ENCODE results near the gene TAOK1. TPM values are rescaled to one million over a fixed set of nuclear protein-coding genes. Genes with fewer than 3 reads are reported as not detected.

The TAOK1 gene
- total and polyA plus RNA-seq, 2 of the 13 experiments (the other 11 are each of a cell fraction or from before 2014, with no cell fraction given) = 14.1 to 23.0 TPM

DNA sequence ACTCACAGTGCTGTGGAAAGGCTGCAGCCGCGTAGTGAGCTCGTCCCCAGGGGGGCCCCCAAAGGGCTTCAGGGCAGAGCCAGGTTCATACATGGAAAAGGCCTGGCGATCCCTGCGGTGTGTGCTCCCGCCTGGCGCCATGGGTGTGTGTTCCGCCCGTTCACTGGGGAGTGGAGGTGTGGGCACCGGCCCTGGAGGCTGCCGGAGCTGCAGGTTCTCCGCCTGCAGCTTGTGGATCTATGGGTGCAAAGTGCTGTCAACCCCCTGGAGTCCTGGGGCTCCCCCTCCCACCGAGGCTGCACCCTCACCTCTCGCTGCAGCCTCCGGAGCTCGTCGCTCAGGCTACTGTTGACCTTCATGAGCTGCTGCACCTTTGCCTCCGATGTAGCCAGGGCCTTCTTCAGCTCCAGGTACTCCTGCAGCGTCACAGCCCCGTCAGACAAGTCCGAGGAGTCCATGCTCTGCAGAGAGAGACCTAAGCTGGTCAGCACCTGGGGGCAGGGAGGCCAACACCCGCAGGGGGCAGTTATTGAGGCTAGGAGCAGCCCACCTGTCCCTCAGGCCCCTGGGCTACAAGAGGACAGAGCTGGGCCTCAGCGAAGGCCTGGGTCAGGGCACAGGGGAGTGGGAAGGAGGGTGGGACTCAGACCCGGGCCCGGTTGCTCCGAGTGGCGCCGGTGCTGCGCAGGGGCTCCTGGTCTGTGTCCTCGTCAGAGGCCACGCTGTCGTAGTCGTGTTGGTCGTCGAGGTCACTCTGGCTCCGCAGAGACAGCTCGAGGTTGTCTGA, 186.2 kb downstream of the TAOK1 start:
- ChIA-PET POLR2A (no interaction called here), CTCF (ENCODE audit: low intra/inter-chr PET ratio, low total read pairs) (no interaction called here)
- Histone ChIP-seq H3K4me2 (ENCODE audit: low read depth, low read length) (no peak overlapping the region), H3K4me1 (ENCODE audit: insufficient read depth, low read length) (peaks cover 23% of the 10 kb centered on the region), H3K4me3 (replicated peaks in 1 of 3; ENCODE audit: insufficient read depth in 1 of 3, low read depth in 2 of 3, low read length in 3 of 3) (no peak overlapping the region), H4K20me1 (ENCODE audit: insufficient read depth, low read length) (no peaks in the 10 kb centered on the region), H3K9ac (ENCODE audit: insufficient read depth, low read depth, low read length) (no peak overlapping the region), H3K36me3 (replicated peaks in 1 of 2; ENCODE audit: control insufficient read depth in 1 of 2, insufficient read depth in 2 of 2, low read length in 2 of 2) (peaks cover 5 to 17% of the 10 kb centered on the region in 2 experiments; a peak in 4 of 5 replicates), H3K79me2 (ENCODE audit: insufficient read depth, low read length) (no peaks in the 10 kb centered on the region), H3K27me3 (ENCODE audit: control insufficient read depth in 1 of 2, insufficient read depth in 2 of 2, low read length in 2 of 2) (no peaks in the 10 kb centered on the region), H3K9me3 (ENCODE audit: low read length) (no peaks in the 10 kb centered on the region), H3K27ac (ENCODE audit: extremely low read length, insufficient read depth, low read length) (no peak overlapping the region), H2AFZ (ENCODE audit: low read length) (no peak overlapping the region)
- BruUV-seq (replicated peaks) = no TSS peak
- no peak for ATAC-seq
- no peak for FAIRE-seq
- 95% methylated on average over 25 of the region's 37 CpGs for WGBS (ENCODE audit: low lambda C conversion rate)
- TF ChIP-seq, protein P1, sequence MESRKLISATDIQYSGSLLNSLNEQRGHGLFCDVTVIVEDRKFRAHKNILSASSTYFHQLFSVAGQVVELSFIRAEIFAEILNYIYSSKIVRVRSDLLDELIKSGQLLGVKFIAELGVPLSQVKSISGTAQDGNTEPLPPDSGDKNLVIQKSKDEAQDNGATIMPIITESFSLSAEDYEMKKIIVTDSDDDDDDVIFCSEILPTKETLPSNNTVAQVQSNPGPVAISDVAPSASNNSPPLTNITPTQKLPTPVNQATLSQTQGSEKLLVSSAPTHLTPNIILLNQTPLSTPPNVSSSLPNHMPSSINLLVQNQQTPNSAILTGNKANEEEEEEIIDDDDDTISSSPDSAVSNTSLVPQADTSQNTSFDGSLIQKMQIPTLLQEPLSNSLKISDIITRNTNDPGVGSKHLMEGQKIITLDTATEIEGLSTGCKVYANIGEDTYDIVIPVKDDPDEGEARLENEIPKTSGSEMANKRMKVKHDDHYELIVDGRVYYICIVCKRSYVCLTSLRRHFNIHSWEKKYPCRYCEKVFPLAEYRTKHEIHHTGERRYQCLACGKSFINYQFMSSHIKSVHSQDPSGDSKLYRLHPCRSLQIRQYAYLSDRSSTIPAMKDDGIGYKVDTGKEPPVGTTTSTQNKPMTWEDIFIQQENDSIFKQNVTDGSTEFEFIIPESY (CRISPR knock-in tag; IDR thresholded peaks at IDR 0.05) = peak; percentile 58
- no peak for TF ChIP-seq RBAK (CRISPR knock-in tag; IDR thresholded peaks at IDR 0.05)
- TF ChIP-seq, protein P2, sequence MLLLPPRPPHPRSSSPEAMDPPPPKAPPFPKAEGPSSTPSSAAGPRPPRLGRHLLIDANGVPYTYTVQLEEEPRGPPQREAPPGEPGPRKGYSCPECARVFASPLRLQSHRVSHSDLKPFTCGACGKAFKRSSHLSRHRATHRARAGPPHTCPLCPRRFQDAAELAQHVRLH (CRISPR knock-in tag; IDR thresholded peaks at IDR 0.05; ENCODE audit: borderline replicate concordance, low read depth) = no peak
- TF ChIP-seq, protein P3, sequence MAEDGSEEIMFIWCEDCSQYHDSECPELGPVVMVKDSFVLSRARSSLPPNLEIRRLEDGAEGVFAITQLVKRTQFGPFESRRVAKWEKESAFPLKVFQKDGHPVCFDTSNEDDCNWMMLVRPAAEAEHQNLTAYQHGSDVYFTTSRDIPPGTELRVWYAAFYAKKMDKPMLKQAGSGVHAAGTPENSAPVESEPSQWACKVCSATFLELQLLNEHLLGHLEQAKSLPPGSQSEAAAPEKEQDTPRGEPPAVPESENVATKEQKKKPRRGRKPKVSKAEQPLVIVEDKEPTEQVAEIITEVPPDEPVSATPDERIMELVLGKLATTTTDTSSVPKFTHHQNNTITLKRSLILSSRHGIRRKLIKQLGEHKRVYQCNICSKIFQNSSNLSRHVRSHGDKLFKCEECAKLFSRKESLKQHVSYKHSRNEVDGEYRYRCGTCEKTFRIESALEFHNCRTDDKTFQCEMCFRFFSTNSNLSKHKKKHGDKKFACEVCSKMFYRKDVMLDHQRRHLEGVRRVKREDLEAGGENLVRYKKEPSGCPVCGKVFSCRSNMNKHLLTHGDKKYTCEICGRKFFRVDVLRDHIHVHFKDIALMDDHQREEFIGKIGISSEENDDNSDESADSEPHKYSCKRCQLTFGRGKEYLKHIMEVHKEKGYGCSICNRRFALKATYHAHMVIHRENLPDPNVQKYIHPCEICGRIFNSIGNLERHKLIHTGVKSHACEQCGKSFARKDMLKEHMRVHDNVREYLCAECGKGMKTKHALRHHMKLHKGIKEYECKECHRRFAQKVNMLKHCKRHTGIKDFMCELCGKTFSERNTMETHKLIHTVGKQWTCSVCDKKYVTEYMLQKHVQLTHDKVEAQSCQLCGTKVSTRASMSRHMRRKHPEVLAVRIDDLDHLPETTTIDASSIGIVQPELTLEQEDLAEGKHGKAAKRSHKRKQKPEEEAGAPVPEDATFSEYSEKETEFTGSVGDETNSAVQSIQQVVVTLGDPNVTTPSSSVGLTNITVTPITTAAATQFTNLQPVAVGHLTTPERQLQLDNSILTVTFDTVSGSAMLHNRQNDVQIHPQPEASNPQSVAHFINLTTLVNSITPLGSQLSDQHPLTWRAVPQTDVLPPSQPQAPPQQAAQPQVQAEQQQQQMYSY (CRISPR knock-in tag; IDR thresholded peaks at IDR 0.05) = no peak
- TF ChIP-seq AGO1 (IDR thresholded peaks at IDR 0.05; ENCODE audit: low read depth, low read length, poor library complexity, severe bottlenecking) = peak; percentile 20
- no peak for TF ChIP-seq DPF2 (CRISPR knock-in tag; IDR thresholded peaks at IDR 0.05; ENCODE audit: borderline replicate concordance, low read depth)
- no peak for DNase-seq (ENCODE audit: low spot score)
- intact Hi-C loops (cut with micrococcal nuclease; ENCODE audit: unreplicated experiment) = no loop called here
- in situ Hi-C loops (cut with HindIII; ENCODE audit: extremely low pct_ligation_motif_present, low pct_unique_long_range_greater_than_20kb) = no loop called here

All from HepG2 (cell line).